K562 (cell line): ENCODE measurements around the gene SUPT5H. TPM values are rescaled to one million over a fixed set of nuclear protein-coding genes. Genes with fewer than 3 reads are reported as not detected.
A peak's percentile ranks its signal among the peaks of the same experiment; 100 is the strongest.

Experiments
- ATAC-seq: fragments of 200-7000 bp; cut with Tn5 transposase; 3 replicates; pipeline ENCODE4 v1.9.1; 2020; ENCODE audit warnings: moderate library complexity
- BruUV-seq: library from RNA; stranded (reverse); fragments of 400-500 nt; replicated peaks from 2 replicates; lab custom pipeline; 2021; lab: Mats Ljungman, UMichigan
- CTCF ChIA-PET: fragments of 300-600 bp; formaldehyde crosslinking; extraction: SDS; loops from one replicate; lab custom pipeline; 2021; ENCODE audit warnings: low intra/inter-chr PET ratio; lab: Yijun Ruan, JAX
- POLR2A ChIA-PET: fragments of 300-600, 350-650 bp; sonication (Branson Sonifier 250); formaldehyde crosslinking; extraction: SDS; loops from one replicate; lab custom pipeline; 2021; ENCODE audit warnings: antibody characterized with exemption, inconsistent platforms; lab: Yijun Ruan, JAX
- DNase-seq, 4 experiments: peaks; one replicate each; pipeline versions ENCODE4 v3.0.0 to v3.0.0-alpha.2; 2011 to 2018; ENCODE audit warnings: low spot score in 3 of 4, mixed read lengths in 3 of 4; ENCODE audit errors: extremely low read depth in 1 of 4
- FAIRE-seq: peaks from 2 replicates; lab custom pipeline; 2011; peaks lifted over from hg19 to GRCh38; lab: Jason Lieb, UNC
- H2AFZ ChIP-seq: 2 replicates; pipeline ENCODE4 v1.6.0; 2011; ENCODE audit warnings: low read depth, low read length, control low read depth, inconsistent platforms
- H3K27ac ChIP-seq: fragments of 200-600 bp; 3 replicates; pipeline ENCODE4 v1.8.0; 2011; ENCODE audit warnings: low read depth, mild to moderate bottlenecking, control low read depth, inconsistent platforms, low read length, moderate library complexity, mixed read lengths; ENCODE audit errors: extremely low read depth
- H3K27me3 ChIP-seq, 2 experiments: fragments of 300-600 bp in 1 of 2; 2 replicates in 1 of 2; 3 replicates in 1 of 2; pipeline versions ENCODE4 v1.6.0 to v1.8.0; 2011; ENCODE audit warnings: inconsistent platforms in 2 of 2, low read length in 2 of 2, mild to moderate bottlenecking in 1 of 2, mixed read lengths in 1 of 2, moderate library complexity in 1 of 2; ENCODE audit not compliant: control insufficient read depth in 2 of 2, insufficient read depth in 2 of 2
- H3K36me3 ChIP-seq: fragments of 300-600 bp; 3 replicates; pipeline ENCODE4 v1.8.0; 2011; ENCODE audit warnings: mild to moderate bottlenecking, low read length, inconsistent platforms; ENCODE audit not compliant: control insufficient read depth, insufficient read depth
- H3K4me1 ChIP-seq, 2 experiments: fragments of 200-600 bp in 1 of 2; replicated peaks in 1 of 2; 2 replicates in 1 of 2; 3 replicates in 1 of 2; pipeline versions ENCODE4 v1.5.1 to v1.8.0; 2011; ENCODE audit warnings: inconsistent platforms in 2 of 2, low read length in 2 of 2, mild to moderate bottlenecking in 1 of 2, mixed read lengths in 1 of 2, moderate library complexity in 1 of 2; ENCODE audit not compliant: control insufficient read depth in 2 of 2, insufficient read depth in 2 of 2
- H3K4me2 ChIP-seq: 2 replicates; pipeline ENCODE4 v1.6.1; 2011; ENCODE audit warnings: low read length, control low read depth, inconsistent platforms, mixed read lengths; ENCODE audit not compliant: insufficient read depth
- H3K4me3 ChIP-seq: fragments of 200-600 bp; sonication (generic), shearing (Covaris generic); 2 replicates; pipeline ENCODE4 v1.5.1; 2016; ENCODE audit warnings: control low read depth, inconsistent platforms
- H3K79me2 ChIP-seq: fragments of 200-600 bp; 3 replicates; pipeline ENCODE4 v1.8.0; 2011; ENCODE audit warnings: low read length, inconsistent platforms; ENCODE audit not compliant: control insufficient read depth, insufficient read depth
- H3K9ac ChIP-seq, 2 experiments: 2 replicates each; pipeline versions ENCODE4 v1.6.0 to v1.6.1; 2011; ENCODE audit warnings: low read depth in 2 of 2, low read length in 2 of 2, control low read depth in 1 of 2, inconsistent platforms in 1 of 2, mild to moderate bottlenecking in 1 of 2, mixed read lengths in 1 of 2; ENCODE audit not compliant: insufficient read depth in 1 of 2
- H3K9me1 ChIP-seq: one replicate; pipeline ENCODE4 v1.6.0; 2011; ENCODE audit warnings: inconsistent platforms, mild to moderate bottlenecking, low read length, moderate library complexity; ENCODE audit not compliant: control insufficient read depth, insufficient read depth
- H3K9me3 ChIP-seq: replicated peaks from 2 replicates; pipeline ENCODE4 v1.5.1; 2011; ENCODE audit warnings: low read depth, low read length, inconsistent platforms; ENCODE audit not compliant: control insufficient read depth, insufficient read depth
- H4K20me1 ChIP-seq: replicated peaks from 2 replicates; pipeline ENCODE4 v1.6.1; 2011; ENCODE audit warnings: low read length, inconsistent platforms, mixed read lengths; ENCODE audit not compliant: control insufficient read depth, insufficient read depth
- BACH1 ChIP-seq: fragments of 200-800 bp; sonication (Bioruptor generic); IDR thresholded peaks from 2 replicates; pipeline ENCODE4 v1.6.1; 2016; ENCODE audit warnings: missing genetic modification characterization, missing compliant biosample characterization
- FOXP1 ChIP-seq: sonication (generic); formaldehyde crosslinking; IDR thresholded peaks from 2 replicates; pipeline ENCODE4 v1.8.0; 2022; ENCODE audit warnings: mild to moderate bottlenecking, missing genetic modification reagents
- GTF2A2 ChIP-seq: IDR thresholded peaks from 2 replicates; pipeline ENCODE4 v1.6.1; 2016; ENCODE audit warnings: mild to moderate bottlenecking, missing genetic modification characterization, missing compliant biosample characterization
- HDAC1 ChIP-seq, 2 experiments: fragments of 450-650 bp; IDR thresholded peaks; 2 replicates each; pipeline ENCODE4 v1.6.1; 2016 to 2017; ENCODE audit warnings: inconsistent platforms in 1 of 2, mild to moderate bottlenecking in 1 of 2, moderate library complexity in 1 of 2
- MAFG ChIP-seq: fragments of 450-650 bp; conservative IDR thresholded peaks from 2 replicates; pipeline ENCODE4 v1.6.1; 2016; ENCODE audit warnings: missing genetic modification characterization, missing compliant biosample characterization
- NR4A1 ChIP-seq, 2 experiments: fragments of 250-450 bp in 1 of 2; fragments of 450-650 bp in 1 of 2; sonication (Bioruptor Pico) in 1 of 2; IDR thresholded peaks; 2 replicates each; pipeline versions ENCODE4 v1.4.0 to v1.6.1; 2016 to 2020; ENCODE audit warnings: mild to moderate bottlenecking in 2 of 2, missing compliant biosample characterization in 1 of 2, missing genetic modification characterization in 1 of 2, moderate library complexity in 1 of 2
- PCBP2 ChIP-seq: fragments of 200-400 bp; formaldehyde crosslinking; IDR thresholded peaks from 2 replicates; pipeline ENCODE4 v1.6.1; 2018; ENCODE audit warnings: low read length, low read depth, mild to moderate bottlenecking, moderate library complexity; ENCODE audit not compliant: poor library complexity, severe bottlenecking
- RCOR1 ChIP-seq, 2 experiments: IDR thresholded peaks; 2 replicates each; pipeline ENCODE4 v1.6.1; 2012; ENCODE audit warnings: low read depth in 2 of 2, low read length in 2 of 2, borderline replicate concordance in 1 of 2, improper control_type of control experiment in 1 of 2
- SRF ChIP-seq, 2 experiments: fragments of 250-450, 450-650 bp in 1 of 2; sonication (Bioruptor Pico) in 1 of 2; sonication (generic) in 1 of 2; formaldehyde crosslinking; IDR thresholded peaks; 2 replicates each; pipeline versions ENCODE4 v1.5.0 to v1.5.1; 2020 to 2022; ENCODE audit warnings: mild to moderate bottlenecking in 1 of 2, missing genetic modification reagents in 1 of 2
- U2AF1 ChIP-seq: fragments of 200-400 bp; formaldehyde crosslinking; optimal IDR thresholded peaks from 2 replicates; pipeline ENCODE3; 2017; ENCODE audit warnings: mild to moderate bottlenecking, low read depth, low read length, moderate library complexity
- ZFX ChIP-seq: sonication (generic); formaldehyde crosslinking; IDR thresholded peaks from 2 replicates; pipeline ENCODE4 v1.8.0; 2022; ENCODE audit warnings: mild to moderate bottlenecking, missing genetic modification reagents, moderate library complexity
- ZNF146 ChIP-seq: IDR thresholded peaks from one replicate; pipeline ENCODE4 v1.6.1; 2018; ENCODE audit warnings: missing compliant biosample characterization; ENCODE audit not compliant: unreplicated experiment
- ZNF24 ChIP-seq: fragments of 450-650 bp; IDR thresholded peaks from 2 replicates; pipeline ENCODE4 v1.6.1; 2016
- WGBS: fragments of 100-300 bp; shearing (Covaris generic); methylation state at CpG from one replicate; pipeline ENCODE4 v1.1.6; 2016; ENCODE audit warnings: low coverage, mixed read lengths; ENCODE audit not compliant: insufficient coverage; ENCODE audit errors: missing lambda C conversion rate; 5-methylcytosine and 5-hydroxymethylcytosine counted together
- in situ Hi-C: fragments of 300-500 bp; cut with MboI; formaldehyde crosslinking; loops from 4 replicates; pipeline ENCODE4 v1.15.0; 2018; ENCODE audit warnings: inconsistent platforms, mixed read lengths
- intact Hi-C: fragments of 100-400 bp; cut with micrococcal nuclease; formaldehyde crosslinking; loops from 2 replicates; pipeline ENCODE4 v1.14.2; 2022
- polyA plus RNA-seq, 8 experiments: library from polyadenylated mRNA; depleted of rRNA in 4 of 8; stranded (reverse) in 5 of 8; unstranded in 3 of 8; fragments of >200 nt; fragmentation: Nextera tagmentation in 2 of 8; fragmentation: Illumina TruSeq in 1 of 8; extraction: Ambion mirVana in 2 of 8; extraction: Trizol in 1 of 8; gene quantifications; 2 replicates each; pipeline versions ENCODE4 v1.2.1 to v1.2.3, GENCODE V29; 2011 to 2014; ENCODE audit warnings: inconsistent platforms in 1 of 8, missing spikeins in 1 of 8
- total RNA-seq, 7 experiments: library from RNA; depleted of rRNA in 6 of 7; stranded (reverse); fragments of >200 nt in 6 of 7; fragmentation: Illumina TruSeq in 2 of 7; extraction: Trizol in 2 of 7; gene quantifications; 2 replicates each; pipeline versions ENCODE4 v1.2.1 to v1.2.3, GENCODE V29; 2011 to 2021; ENCODE audit warnings: low replicate concordance in 1 of 7
- TF ChIP-seq, protein P1 (sequence below): fragments of 450-650 bp; conservative IDR thresholded peaks from 2 replicates; pipeline ENCODE4 v1.6.1; 2016; ENCODE audit warnings: missing genetic modification characterization, low read depth, mild to moderate bottlenecking, missing compliant biosample characterization, moderate library complexity
- TF ChIP-seq, protein P2 (sequence below): sonication (generic); formaldehyde crosslinking; IDR thresholded peaks from 2 replicates; pipeline ENCODE4 v1.8.1; 2022; ENCODE audit warnings: missing genetic modification reagents
- TF ChIP-seq, protein P3 (sequence below): fragments of 450-650 bp; IDR thresholded peaks from 2 replicates; pipeline ENCODE4 v1.6.1; 2017; ENCODE audit warnings: antibody characterized with exemption

SUPT5H gene
- total and polyA plus RNA-seq, 9 of the 15 experiments (the other 6 are each of a cell fraction or from before 2014, with no cell fraction given): 13.3 to 85.9 (median 35.9) TPM

DNA sequence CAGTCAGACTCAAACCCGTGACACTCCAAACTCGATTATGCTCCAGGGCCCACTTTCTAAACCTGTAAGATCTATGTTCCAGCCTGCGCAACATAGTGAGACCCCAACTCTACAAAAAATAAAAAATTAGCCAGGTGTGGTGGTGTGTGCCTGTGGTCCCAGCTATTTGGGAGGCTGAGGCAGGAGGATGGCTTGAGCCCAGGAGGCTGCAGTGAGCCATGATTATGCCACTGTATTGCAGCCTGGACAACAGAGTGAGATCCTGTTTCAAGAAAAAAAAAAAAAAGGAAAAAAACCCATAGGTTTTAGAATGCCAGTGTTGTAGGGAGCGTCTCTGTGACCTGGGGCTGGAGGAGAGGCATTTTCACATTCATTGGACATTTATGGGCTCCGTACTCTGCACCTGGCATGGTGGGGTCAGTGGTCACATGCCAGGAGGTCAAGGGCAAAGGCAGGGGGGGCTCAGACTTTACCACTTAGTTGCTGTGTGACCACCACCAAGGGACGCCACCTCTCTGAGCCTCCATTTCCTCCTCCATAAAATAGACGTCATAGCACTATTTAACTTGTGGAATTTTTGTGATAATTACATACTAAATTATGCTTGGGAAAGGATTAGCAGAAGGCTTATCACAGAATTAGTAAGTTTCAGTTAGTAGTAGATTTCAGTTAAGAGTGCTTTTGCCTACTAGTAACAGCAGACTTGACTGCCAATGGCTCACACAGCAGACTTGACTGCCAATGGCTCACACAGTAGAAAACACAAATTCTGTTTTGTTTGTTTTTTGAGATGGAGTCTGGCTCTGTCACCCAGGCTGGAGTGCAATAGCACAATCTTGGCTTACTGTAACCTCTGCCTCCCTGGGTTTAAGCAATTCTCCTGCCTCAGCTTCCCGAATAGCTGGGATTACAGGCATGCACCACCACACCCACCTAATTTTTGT lies 75.4 kb downstream of the SUPT5H start (continued):
- TF ChIP-seq, protein P1, sequence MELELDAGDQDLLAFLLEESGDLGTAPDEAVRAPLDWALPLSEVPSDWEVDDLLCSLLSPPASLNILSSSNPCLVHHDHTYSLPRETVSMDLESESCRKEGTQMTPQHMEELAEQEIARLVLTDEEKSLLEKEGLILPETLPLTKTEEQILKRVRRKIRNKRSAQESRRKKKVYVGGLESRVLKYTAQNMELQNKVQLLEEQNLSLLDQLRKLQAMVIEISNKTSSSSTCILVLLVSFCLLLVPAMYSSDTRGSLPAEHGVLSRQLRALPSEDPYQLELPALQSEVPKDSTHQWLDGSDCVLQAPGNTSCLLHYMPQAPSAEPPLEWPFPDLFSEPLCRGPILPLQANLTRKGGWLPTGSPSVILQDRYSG: no peak
- TF ChIP-seq ZNF24 (no peak), FOXP1 (CRISPR knock-in tag) (no peak), BACH1 (tag) (no peak), RCOR1 (IDR thresholded peaks at IDR 0.05; ENCODE audit: borderline replicate concordance in 1 of 2, low read depth in 2 of 2, low read length in 2 of 2) (0 out of 4 replicates have a peak, but pooled peaks of 1 of the 2 experiments have one; percentile 5), U2AF1 (no peak)
- TF ChIP-seq, protein P2, sequence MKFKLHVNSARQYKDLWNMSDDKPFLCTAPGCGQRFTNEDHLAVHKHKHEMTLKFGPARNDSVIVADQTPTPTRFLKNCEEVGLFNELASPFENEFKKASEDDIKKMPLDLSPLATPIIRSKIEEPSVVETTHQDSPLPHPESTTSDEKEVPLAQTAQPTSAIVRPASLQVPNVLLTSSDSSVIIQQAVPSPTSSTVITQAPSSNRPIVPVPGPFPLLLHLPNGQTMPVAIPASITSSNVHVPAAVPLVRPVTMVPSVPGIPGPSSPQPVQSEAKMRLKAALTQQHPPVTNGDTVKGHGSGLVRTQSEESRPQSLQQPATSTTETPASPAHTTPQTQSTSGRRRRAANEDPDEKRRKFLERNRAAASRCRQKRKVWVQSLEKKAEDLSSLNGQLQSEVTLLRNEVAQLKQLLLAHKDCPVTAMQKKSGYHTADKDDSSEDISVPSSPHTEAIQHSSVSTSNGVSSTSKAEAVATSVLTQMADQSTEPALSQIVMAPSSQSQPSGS (CRISPR knock-in tag): no peak

DNA sequence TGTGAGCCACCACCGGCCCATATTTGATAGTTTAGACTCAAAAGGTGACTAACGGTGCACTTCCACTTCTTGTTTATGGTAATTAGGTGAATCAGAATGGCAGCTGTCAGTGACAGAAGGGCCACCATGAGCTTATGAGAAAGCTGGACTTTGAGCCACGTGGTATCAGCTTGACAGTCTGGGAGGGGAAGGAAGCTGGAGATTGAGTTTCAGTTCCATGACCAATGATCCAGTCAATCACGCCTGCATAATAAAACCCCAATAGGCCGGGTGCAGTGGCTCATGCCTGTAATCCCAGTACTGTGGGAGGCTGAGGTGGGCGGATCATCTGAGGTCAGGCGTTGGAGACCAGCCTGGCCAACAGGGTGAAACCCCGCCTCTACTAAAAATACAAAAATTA lies 79.1 kb downstream of the SUPT5H start:
- Histone ChIP-seq H2AFZ (no peak overlapping the region), H3K79me2 (no peaks in the 10 kb centered on the region), H4K20me1 (no peaks in the 10 kb centered on the region), H3K9ac (no peak overlapping the region), H3K27me3 (no peaks in the 10 kb centered on the region), H3K36me3 (no peaks in the 10 kb centered on the region), H3K4me2 (no peak overlapping the region), H3K27ac (no peak overlapping the region), H3K4me1 (peaks cover 5 to 8% of the 10 kb centered on the region in 2 experiments; a peak in 3 of 5 replicates), H3K9me1 (no peaks in the 10 kb centered on the region), H3K4me3 (no peak overlapping the region), H3K9me3 (no peaks in the 10 kb centered on the region)
- ATAC-seq: no peak
- no peak for DNase-seq
- WGBS: 72% methylated on average over 8 of the region's 8 CpGs
- ChIA-PET CTCF (no interaction called here), POLR2A (no interaction called here)
- no TSS peak for BruUV-seq
- FAIRE-seq: no peak
- intact Hi-C loops: no loop called here
- in situ Hi-C loops: no loop called here
- TF ChIP-seq ZNF146: no peak
- TF ChIP-seq NR4A1 (CRISPR knock-in tag; IDR thresholded peaks at IDR 0.05): no peak
- no peak for TF ChIP-seq NR4A1 (tag; IDR thresholded peaks at IDR 0.05)
- TF ChIP-seq, protein P3, sequence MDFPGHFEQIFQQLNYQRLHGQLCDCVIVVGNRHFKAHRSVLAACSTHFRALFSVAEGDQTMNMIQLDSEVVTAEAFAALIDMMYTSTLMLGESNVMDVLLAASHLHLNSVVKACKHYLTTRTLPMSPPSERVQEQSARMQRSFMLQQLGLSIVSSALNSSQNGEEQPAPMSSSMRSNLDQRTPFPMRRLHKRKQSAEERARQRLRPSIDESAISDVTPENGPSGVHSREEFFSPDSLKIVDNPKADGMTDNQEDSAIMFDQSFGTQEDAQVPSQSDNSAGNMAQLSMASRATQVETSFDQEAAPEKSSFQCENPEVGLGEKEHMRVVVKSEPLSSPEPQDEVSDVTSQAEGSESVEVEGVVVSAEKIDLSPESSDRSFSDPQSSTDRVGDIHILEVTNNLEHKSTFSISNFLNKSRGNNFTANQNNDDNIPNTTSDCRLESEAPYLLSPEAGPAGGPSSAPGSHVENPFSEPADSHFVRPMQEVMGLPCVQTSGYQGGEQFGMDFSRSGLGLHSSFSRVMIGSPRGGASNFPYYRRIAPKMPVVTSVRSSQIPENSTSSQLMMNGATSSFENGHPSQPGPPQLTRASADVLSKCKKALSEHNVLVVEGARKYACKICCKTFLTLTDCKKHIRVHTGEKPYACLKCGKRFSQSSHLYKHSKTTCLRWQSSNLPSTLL: no peak
- TF ChIP-seq SRF (CRISPR knock-in tag; IDR thresholded peaks at IDR 0.05): no peak
- TF ChIP-seq GTF2A2 (tag): no peak
- TF ChIP-seq HDAC1 (IDR thresholded peaks at IDR 0.05): no peak
- TF ChIP-seq MAFG (tag): no peak
- TF ChIP-seq PCBP2: no peak
- TF ChIP-seq ZFX (CRISPR knock-in tag): no peak
